DMS114 treated with DMSO at 0.1 percent for 48 hours (cell line): ENCODE data around the gene GRP.

ENCODE experiments used
- DNase-seq: peaks from one replicate; lab custom pipeline; 2025; ENCODE audit not compliant: unreplicated experiment; lab: John Stamatoyannopoulos, UW

The GRP gene

DNA sequence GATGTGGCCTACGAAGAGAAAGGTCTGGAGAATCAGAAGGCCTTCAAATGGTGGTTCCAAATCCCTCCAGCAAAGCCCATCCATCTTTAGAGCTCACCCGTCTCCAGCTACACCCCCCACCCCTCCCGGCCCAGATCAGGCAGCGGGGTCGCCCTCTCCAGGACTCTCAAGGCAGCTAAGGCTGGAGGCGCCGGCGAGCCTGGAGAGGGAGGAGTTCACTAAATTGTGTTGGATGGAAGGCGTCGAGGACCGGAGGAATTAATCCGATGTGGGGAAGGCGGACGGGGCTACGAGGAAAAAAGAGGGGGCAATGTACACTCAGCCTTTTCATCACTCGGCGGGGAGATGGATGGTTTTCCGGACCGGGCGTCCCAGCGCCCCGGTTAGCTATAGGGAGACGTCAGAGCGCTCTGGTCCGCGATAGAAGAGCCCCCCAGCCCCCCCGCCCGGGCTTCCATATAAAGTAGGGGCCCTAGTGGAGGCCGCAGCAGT, at the start of gene GRP:
GRP (plus strand) TSS at position 487 of the 492 bp plus-strand sequence. CDS start 108 bp downstream, outside the sequence.
- DNase-seq = no peak

DNA sequence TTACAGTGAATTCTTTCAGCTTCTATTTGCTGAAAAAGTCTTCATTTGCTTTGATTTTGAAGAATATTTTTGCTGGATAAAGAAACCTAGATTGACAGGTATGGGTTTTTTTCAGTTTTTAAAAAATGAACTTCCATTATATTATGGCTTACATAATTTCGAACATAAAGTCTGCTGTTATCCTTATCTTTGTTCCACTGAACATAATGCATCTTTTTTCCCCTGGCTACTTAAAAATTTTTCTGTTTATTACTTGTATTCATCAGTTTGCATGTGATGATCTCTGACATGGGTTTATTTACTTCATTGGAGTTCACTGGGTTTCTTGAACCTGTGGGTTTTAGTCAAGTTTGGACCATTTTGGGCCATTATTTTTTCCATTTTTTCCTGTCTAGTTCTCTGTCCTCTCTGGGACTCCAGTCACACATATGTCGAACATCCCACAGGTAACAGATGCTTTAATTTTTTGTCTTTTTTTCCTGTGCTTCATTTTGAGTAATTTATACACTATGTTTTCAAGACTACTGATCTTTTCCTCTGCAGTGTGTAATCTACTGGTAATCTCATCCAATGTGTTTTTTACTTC, 47.2 kb upstream of the GRP start:
- DNase-seq = no peak

DNA sequence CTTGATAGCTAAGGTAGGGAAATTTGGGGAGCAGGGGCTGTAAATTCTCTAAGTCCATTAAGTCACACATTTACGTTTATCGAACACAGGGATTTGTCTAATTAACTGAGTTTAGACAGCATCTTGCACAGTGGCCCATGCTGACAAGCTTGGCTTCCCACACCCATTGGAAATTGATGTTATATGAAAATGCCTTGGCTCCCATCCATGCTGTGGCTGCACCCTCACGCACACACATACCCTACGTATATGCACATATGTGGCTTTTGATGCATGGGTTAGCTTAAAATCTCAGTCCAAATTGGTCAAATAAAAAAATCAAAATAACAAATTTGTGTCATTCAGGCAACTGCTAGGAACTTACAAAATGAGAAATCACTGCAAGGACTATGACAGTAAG, 42.5 kb upstream of the GRP start:
- DNase-seq = no peak

GRCh38 chr18:59180150-59180845, 39.7 kb upstream of the GRP start:
- no peak for DNase-seq

GRCh38 chr18:59182673-59183072, 37.3 kb upstream of the GRP start:
- DNase-seq = no peak

DNA sequence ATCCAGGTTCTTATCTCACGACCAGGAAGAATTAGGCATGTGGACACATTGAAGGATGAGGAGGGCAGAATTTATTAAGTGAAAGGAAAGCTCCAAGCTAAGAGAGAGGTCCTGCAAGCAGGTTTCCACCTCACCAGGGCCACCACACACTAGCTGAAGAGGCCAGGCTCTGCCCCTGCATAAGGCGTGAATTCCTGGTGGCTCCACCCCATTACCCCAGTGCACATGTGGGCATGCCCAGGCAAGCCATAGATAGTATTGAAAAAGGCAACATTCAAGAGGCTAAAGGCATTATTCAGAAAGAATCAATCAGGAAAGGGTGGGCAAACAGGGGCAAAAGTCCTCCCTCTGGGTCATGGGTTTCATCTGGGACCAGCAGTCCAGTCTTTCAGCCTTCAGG, 30.9 kb upstream of the GRP start:
- no peak for DNase-seq

DNA sequence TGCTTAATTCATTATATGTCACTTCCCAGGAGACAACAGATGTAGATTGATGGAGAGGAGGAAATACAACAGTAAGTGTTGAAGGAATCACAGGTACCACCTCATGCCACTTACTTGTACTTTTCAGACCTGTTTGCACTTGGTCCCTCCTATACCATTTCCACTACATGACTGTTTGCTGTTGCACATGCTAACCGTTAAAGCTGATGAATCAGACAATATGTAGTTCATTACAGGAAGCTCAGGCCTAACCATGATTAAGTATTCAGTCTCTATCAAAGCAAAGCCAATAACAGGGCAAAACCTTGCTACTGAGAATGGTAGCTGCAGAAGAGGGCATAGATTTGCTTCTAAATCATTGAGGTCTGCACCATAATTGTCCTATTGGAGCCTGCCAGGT, 30.2 kb upstream of the GRP start:
- DNase-seq = no peak

- no peak for DNase-seq
These were observed 23.7 kb upstream of the GRP start for GRCh38 chr18:59196161-59196725.

DNA sequence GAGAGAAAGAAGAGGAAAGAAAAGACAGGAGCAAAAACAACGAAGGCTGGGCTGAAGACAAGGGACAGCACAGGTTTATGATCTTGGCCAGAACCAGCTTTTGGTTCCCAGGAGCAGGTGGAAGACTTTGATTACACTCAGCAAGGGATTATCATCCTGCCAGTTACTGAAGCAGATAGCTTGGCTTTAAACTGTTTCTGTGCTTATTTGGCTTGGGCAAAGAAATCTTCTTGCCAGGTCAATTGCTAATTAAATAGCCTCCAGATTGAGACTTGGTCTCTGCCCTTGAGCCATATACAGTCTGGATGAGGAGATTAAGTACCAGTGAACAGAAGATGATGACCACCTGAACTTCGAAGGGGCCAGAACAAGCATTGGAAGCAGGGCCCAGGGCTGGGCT, 22.3 kb upstream of the GRP start:
- no peak for DNase-seq

GRCh38 chr18:59198215-59198614, 21.7 kb upstream of the GRP start:
- no peak for DNase-seq

DNA sequence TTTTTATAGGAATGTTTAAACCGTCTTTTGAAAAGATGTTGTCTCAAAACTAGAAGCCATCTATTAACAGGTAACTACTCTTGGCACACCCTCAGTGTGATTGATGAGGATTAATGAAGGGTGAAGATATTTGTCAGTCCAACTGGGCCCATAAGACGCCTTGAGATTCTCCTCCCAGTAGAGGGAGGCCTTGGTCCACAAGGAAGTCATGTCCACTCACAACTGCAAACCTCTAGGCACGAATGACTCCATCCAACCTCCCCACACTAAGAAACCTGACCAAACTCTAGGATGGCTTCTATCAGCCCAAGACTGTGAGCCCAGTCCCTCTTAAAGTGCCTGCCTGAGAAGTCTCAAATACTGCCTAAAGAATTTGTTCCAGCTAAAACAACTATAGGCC, 19.2 kb upstream of the GRP start:
- DNase-seq = no peak

DNA sequence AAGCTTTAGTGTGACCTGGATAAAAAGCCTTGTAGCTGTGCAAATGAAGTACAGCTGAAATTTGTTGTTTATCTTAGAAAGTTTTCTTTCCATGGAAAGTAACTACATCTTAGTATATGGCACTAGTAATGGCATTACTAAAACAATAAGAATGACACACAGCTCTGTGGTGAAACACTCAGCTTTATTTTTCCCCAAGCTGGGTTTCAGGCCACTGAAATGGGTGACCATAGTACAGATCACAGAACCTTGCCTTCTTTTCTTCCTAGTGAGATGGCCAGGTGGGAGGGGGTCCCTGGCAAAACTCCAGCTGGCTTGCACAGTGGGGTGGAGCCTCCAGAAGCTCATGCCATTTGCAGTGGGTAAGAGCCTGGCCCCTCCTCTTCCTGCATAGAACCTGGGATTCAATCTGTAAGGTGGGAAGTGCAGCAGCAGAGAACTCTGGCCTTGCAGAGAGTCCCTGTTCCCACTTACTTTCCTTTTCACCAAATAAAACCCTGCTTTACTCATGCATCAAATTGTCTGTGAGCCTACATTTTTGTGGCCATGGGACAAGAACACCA, 17.6 kb upstream of the GRP start:
- DNase-seq = no peak

- no peak for DNase-seq
These were observed 12.5 kb upstream of the GRP start for GRCh38 chr18:59207506-59207905.

GRCh38 chr18:59208602-59209125, 11.3 kb upstream of the GRP start:
- DNase-seq = no peak

- no peak for DNase-seq
These were observed 9.7 kb upstream of the GRP start for GRCh38 chr18:59210299-59210698.

DNA sequence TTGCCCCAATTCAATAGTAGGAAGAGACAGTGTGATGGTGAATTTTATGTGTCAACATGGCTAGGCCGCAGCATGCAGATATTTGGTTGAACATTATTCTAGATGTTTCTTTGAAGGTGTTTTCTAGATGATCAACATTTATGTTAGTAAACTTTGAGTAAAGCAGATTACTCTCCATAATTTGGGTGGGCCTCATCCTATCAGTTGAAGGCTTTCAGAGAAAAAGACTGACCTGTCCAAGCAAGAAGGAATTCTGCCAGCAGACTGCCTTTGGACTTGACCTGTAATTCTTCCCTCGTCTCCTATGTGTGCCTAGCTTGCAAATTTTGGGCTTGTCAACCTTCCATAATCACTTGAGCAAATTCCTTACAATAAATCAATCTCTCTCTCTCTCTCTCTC, 8.3 kb upstream of the GRP start:
- no peak for DNase-seq

DNA sequence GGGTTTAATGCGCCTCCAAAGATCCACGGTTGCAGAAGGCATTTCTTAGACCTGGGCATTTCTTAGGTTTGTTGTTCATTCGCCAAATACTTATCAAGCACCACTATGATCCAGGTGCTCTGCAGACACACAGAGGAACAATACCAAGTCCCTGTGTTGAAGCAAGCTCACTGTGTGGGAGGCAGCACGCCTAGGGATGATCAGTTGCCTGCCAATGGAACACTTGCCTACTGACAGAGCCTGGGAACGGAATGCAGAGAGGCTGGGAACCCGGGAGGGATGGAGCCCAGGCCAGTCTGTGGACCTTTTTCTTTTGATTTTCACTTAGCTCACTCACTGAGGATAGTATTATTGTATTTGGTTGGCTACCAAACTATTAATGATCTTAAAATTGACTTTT, 1.9 kb upstream of the GRP start:
- no peak for DNase-seq

DNA sequence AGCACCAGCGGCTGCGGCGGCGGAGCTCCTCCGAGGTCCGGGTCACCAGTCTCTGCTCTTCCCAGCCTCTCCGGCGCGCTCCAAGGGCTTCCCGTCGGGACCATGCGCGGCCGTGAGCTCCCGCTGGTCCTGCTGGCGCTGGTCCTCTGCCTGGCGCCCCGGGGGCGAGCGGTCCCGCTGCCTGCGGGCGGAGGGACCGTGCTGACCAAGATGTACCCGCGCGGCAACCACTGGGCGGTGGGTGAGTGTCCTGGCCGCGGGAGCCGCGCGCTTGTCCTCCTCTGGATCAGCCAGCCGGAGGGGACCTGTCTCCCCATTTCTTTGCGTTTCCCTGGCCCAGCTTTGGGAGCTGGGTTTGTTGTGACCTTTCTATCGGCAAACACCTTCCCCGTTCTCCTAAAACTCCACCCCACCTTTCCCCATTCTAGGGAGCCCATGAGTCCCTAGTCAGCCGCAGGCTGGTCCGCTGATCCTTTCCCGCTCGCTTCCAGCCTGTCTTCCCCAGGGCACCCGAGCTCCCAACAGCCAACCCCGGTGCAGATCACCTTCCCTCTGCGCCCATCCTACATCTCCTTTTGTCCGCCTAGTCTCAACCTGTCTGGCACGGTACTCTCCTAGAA, 316 bp downstream of the GRP start:
- no peak for DNase-seq

- DNase-seq = no peak
These were observed 1.1 kb downstream of the GRP start for GRCh38 chr18:59220784-59221765.

DNA sequence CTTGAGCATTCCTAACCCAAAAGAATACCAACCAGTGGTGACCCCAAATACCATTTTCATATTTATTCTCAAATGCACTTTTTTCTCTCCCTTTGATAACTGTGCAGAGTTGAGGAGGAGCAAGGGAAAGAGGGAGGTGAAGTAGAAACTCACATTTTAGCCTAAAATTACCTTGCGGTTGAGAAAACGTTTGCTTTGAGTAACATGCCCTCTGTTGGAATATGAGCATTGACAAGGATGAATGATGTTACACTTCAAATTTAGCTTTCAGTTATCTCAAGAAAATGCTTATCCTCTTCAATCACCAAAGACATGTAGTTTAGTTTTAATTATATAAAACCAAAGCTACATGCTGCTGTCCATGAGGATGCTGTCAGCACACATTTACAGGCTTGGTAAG, 2.4 kb downstream of the GRP start:
- DNase-seq = no peak
